H1 (cell line): ENCODE results near the gene NDC80. TPM values are rescaled to one million over a fixed set of nuclear protein-coding genes. Genes with fewer than 3 reads are reported as not detected.

Experiments
- CTCF ChIA-PET: fragments of 300-600 bp; sonication (Branson Sonifier 250); formaldehyde crosslinking; loops from one replicate; lab custom pipeline; 2021; ENCODE audit not compliant: partially characterized antibody; lab: Charles Lee
- POLR2A ChIA-PET: fragments of 300-600 bp; sonication (Branson Sonifier 250); formaldehyde crosslinking; loops from one replicate; lab custom pipeline; 2021; ENCODE audit warnings: inconsistent platforms; ENCODE audit not compliant: partially characterized antibody; lab: Charles Lee
- DNase-seq, 2 experiments: peaks; one replicate each; pipeline versions ENCODE4 v3.0.0 to v3.0.0-alpha.2; 2010 to 2022; ENCODE audit warnings: low spot score in 2 of 2, low read depth in 1 of 2, mixed read lengths in 1 of 2
- FAIRE-seq: peaks from 2 replicates; lab custom pipeline; 2011; peaks lifted over from hg19 to GRCh38; lab: Jason Lieb, UNC
- H2AFZ ChIP-seq: 2 replicates; pipeline ENCODE4 v1.8.1; 2012; ENCODE audit warnings: low read length, inconsistent platforms
- H2AK5ac ChIP-seq: 2 replicates; pipeline ENCODE4 v1.6.1; 2013; ENCODE audit warnings: low read depth, low read length
- H2BK120ac ChIP-seq: replicated peaks from 2 replicates; pipeline ENCODE3; 2013; ENCODE audit warnings: low read depth, low read length, inconsistent platforms
- H2BK12ac ChIP-seq: 2 replicates; pipeline ENCODE4 v1.6.1; 2013; ENCODE audit warnings: low read depth, low read length
- H2BK15ac ChIP-seq: 2 replicates; pipeline ENCODE4 v1.6.1; 2013; ENCODE audit warnings: low read length
- H2BK20ac ChIP-seq: 2 replicates; pipeline ENCODE4 v1.6.1; 2013; ENCODE audit warnings: low read length
- H2BK5ac ChIP-seq: 2 replicates; pipeline ENCODE4 v1.6.1; 2013; ENCODE audit warnings: low read depth, low read length
- H3K14ac ChIP-seq: 2 replicates; pipeline ENCODE4 v1.6.1; 2013; ENCODE audit warnings: inconsistent platforms; ENCODE audit not compliant: insufficient read length
- H3K18ac ChIP-seq: 2 replicates; pipeline ENCODE4 v1.6.1; 2013; ENCODE audit warnings: low read length; ENCODE audit errors: extremely low read depth
- H3K23ac ChIP-seq: 2 replicates; pipeline ENCODE4 v1.6.1; 2013; ENCODE audit warnings: inconsistent platforms; ENCODE audit not compliant: insufficient read length
- H3K23me2 ChIP-seq: 2 replicates; pipeline ENCODE4 v1.6.1; 2013; ENCODE audit warnings: low read depth, low read length
- H3K27ac ChIP-seq: 2 replicates; pipeline ENCODE4 v1.6.1; 2011; ENCODE audit warnings: low read depth, low read length, inconsistent platforms
- H3K27me3 ChIP-seq, 4 experiments: replicated peaks in 1 of 4; 1 replicate in 1 of 4; 2 replicates in 3 of 4; pipeline versions ENCODE4 v1.6.1 to v1.8.1; 2011 to 2013; ENCODE audit warnings: low read length in 3 of 4, mild to moderate bottlenecking in 3 of 4, inconsistent platforms in 2 of 4, mixed read lengths in 2 of 4, moderate library complexity in 1 of 4; ENCODE audit not compliant: control insufficient read depth in 3 of 4, insufficient read depth in 3 of 4; ENCODE audit errors: extremely low read depth in 1 of 4
- H3K36me3 ChIP-seq, 4 experiments: 2 replicates each; pipeline versions ENCODE4 v1.6.1 to v1.8.1; 2011 to 2013; ENCODE audit warnings: mild to moderate bottlenecking in 4 of 4, low read length in 3 of 4, moderate library complexity in 2 of 4, control low read depth in 1 of 4, inconsistent platforms in 1 of 4; ENCODE audit not compliant: insufficient read depth in 4 of 4, control insufficient read depth in 2 of 4
- H3K4ac ChIP-seq: replicated peaks from 2 replicates; pipeline ENCODE3; 2013; ENCODE audit warnings: low read length, low read depth, mixed read lengths, inconsistent platforms; ENCODE audit not compliant: insufficient read length
- H3K4me1 ChIP-seq, 4 experiments: replicated peaks in 1 of 4; 1 replicate in 1 of 4; 2 replicates in 3 of 4; pipeline versions ENCODE4 v1.6.1 to v1.8.1; 2011 to 2013; ENCODE audit warnings: low read length in 3 of 4, inconsistent platforms in 2 of 4, mixed read lengths in 1 of 4; ENCODE audit not compliant: insufficient read depth in 4 of 4, control insufficient read depth in 3 of 4
- H3K4me2 ChIP-seq, 2 experiments: 2 replicates each; pipeline versions ENCODE4 v1.6.1 to v1.8.1; 2011 to 2013; ENCODE audit warnings: low read depth in 2 of 2, low read length in 2 of 2, control low read depth in 1 of 2, inconsistent platforms in 1 of 2, mild to moderate bottlenecking in 1 of 2; ENCODE audit not compliant: insufficient read depth in 1 of 2
- H3K4me3 ChIP-seq, 4 experiments: fragments of 200-600, 300-600 bp in 1 of 4; sonication (generic), shearing (Covaris generic), sonication (Bioruptor Twin) in 1 of 4; 2 replicates each; pipeline versions ENCODE4 v1.5.1 to v1.8.1; 2011 to 2016; ENCODE audit warnings: low read length in 4 of 4, low read depth in 3 of 4, control low read depth in 2 of 4, inconsistent platforms in 2 of 4, mild to moderate bottlenecking in 2 of 4, mixed read lengths in 1 of 4, moderate library complexity in 1 of 4; ENCODE audit not compliant: insufficient read depth in 2 of 4; ENCODE audit errors: extremely low read depth in 1 of 4
- H3K56ac ChIP-seq: replicated peaks from 2 replicates; pipeline ENCODE3; 2013; ENCODE audit warnings: low read depth, mild to moderate bottlenecking, mixed read lengths, low read length, inconsistent platforms; ENCODE audit not compliant: insufficient read length
- H3K79me1 ChIP-seq: 2 replicates; pipeline ENCODE4 v1.6.1; 2013; ENCODE audit warnings: low read depth, low read length, control low read depth
- H3K79me2 ChIP-seq, 2 experiments: 2 replicates each; pipeline versions ENCODE4 v1.6.1 to v1.8.1; 2012 to 2013; ENCODE audit warnings: low read length in 2 of 2, mild to moderate bottlenecking in 2 of 2, inconsistent platforms in 1 of 2; ENCODE audit not compliant: insufficient read depth in 2 of 2, control insufficient read depth in 1 of 2
- H3K9ac ChIP-seq, 4 experiments: replicated peaks in 1 of 4; 1 replicate in 1 of 4; 2 replicates in 3 of 4; pipeline versions ENCODE4 v1.6.1 to v1.8.1; 2011 to 2013; ENCODE audit warnings: low read depth in 3 of 4, low read length in 3 of 4, control low read depth in 2 of 4, mild to moderate bottlenecking in 2 of 4, moderate library complexity in 2 of 4, inconsistent platforms in 1 of 4; ENCODE audit errors: extremely low read depth in 1 of 4
- H3K9me3 ChIP-seq, 2 experiments: 2 replicates each; pipeline versions ENCODE4 v1.6.1 to v1.8.1; 2012 to 2013; ENCODE audit warnings: mild to moderate bottlenecking in 2 of 2, moderate library complexity in 2 of 2, control low read depth in 1 of 2, inconsistent platforms in 1 of 2, low read depth in 1 of 2, low read length in 1 of 2, mixed read lengths in 1 of 2; ENCODE audit not compliant: insufficient read depth in 2 of 2
- H4K20me1 ChIP-seq, 2 experiments: replicated peaks in 1 of 2; 2 replicates each; pipeline versions ENCODE3 to v1.8.1; 2011 to 2013; ENCODE audit warnings: inconsistent platforms in 2 of 2, low read length in 2 of 2, mild to moderate bottlenecking in 1 of 2; ENCODE audit not compliant: insufficient read depth in 2 of 2, control insufficient read depth in 1 of 2
- H4K5ac ChIP-seq: 2 replicates; pipeline ENCODE4 v1.6.1; 2013; ENCODE audit warnings: low read length, low read depth, mixed read lengths, inconsistent platforms; ENCODE audit not compliant: insufficient read length
- H4K8ac ChIP-seq: 2 replicates; pipeline ENCODE4 v1.8.0; 2013; ENCODE audit warnings: mild to moderate bottlenecking, moderate library complexity, low read length, inconsistent platforms; ENCODE audit not compliant: insufficient read depth; ENCODE audit errors: extremely low read depth
- H4K91ac ChIP-seq: replicated peaks from 2 replicates; pipeline ENCODE3; 2013; ENCODE audit warnings: low read length, mixed read lengths, inconsistent platforms; ENCODE audit not compliant: insufficient read length
- EGR1 ChIP-seq: IDR thresholded peaks from 2 replicates; pipeline ENCODE4 v1.6.1; 2011; ENCODE audit warnings: low read depth, low read length, borderline replicate concordance
- EP300 ChIP-seq, 2 experiments: IDR thresholded peaks; 1 replicate in 1 of 2; 2 replicates in 1 of 2; pipeline ENCODE4 v1.6.1; 2011 to 2012; ENCODE audit warnings: low read depth in 2 of 2, low read length in 2 of 2, mild to moderate bottlenecking in 2 of 2, borderline replicate concordance in 1 of 2, inconsistent platforms in 1 of 2, moderate library complexity in 1 of 2
- FOSL1 ChIP-seq: IDR thresholded peaks from 2 replicates; pipeline ENCODE4 v1.6.1; 2011; ENCODE audit warnings: mild to moderate bottlenecking, low read depth, low read length, moderate library complexity; ENCODE audit not compliant: insufficient read depth
- HDAC2 ChIP-seq, 2 experiments: fragments of 300-600 bp in 1 of 2; sonication (generic) in 1 of 2; IDR thresholded peaks; 2 replicates each; pipeline ENCODE4 v1.6.1; 2011 to 2012; ENCODE audit warnings: low read depth in 2 of 2, low read length in 2 of 2, mild to moderate bottlenecking in 2 of 2, moderate library complexity in 2 of 2, borderline replicate concordance in 1 of 2, inconsistent platforms in 1 of 2
- HDAC6 ChIP-seq: IDR thresholded peaks from one replicate; pipeline ENCODE4 v1.7.1; 2012; ENCODE audit warnings: low read depth, mild to moderate bottlenecking, inconsistent platforms, low read length, moderate library complexity
- JUND ChIP-seq: IDR thresholded peaks from 2 replicates; pipeline ENCODE4 v1.6.1; 2011; ENCODE audit warnings: mild to moderate bottlenecking, improper control_type of control experiment, low read length
- KDM1A ChIP-seq: fragments of 200-600, 300-600 bp; sonication (generic); IDR thresholded peaks from 2 replicates; pipeline ENCODE4 v1.7.1; 2016; ENCODE audit warnings: mild to moderate bottlenecking, low read length, borderline replicate concordance
- KDM4A ChIP-seq: IDR thresholded peaks from one replicate; pipeline ENCODE4 v1.7.1; 2012; ENCODE audit warnings: low read depth, mild to moderate bottlenecking, moderate library complexity, low read length, inconsistent platforms; ENCODE audit not compliant: severe bottlenecking
- MAFK ChIP-seq: IDR thresholded peaks from 2 replicates; pipeline ENCODE4 v1.6.1; 2012; ENCODE audit warnings: low read depth, mild to moderate bottlenecking, improper control_type of control experiment, low read length
- NANOG ChIP-seq: IDR thresholded peaks from 2 replicates; pipeline ENCODE4 v1.6.1; 2011; ENCODE audit warnings: low read length, low read depth, mild to moderate bottlenecking, inconsistent platforms; ENCODE audit not compliant: insufficient read depth, poor library complexity, severe bottlenecking
- SIN3A ChIP-seq, 2 experiments: IDR thresholded peaks in 1 of 2; conservative IDR thresholded peaks in 1 of 2; 2 replicates each; pipeline ENCODE4 v1.6.1; 2011 to 2012; ENCODE audit warnings: low read length in 2 of 2, improper control_type of control experiment in 1 of 2, low read depth in 1 of 2, mild to moderate bottlenecking in 1 of 2
- SIRT6 ChIP-seq: IDR thresholded peaks from one replicate; pipeline ENCODE4 v1.7.1; 2012; ENCODE audit warnings: low read length, inconsistent platforms
- SUZ12 ChIP-seq: fragments of 200-600 bp; sonication (generic); IDR thresholded peaks from 2 replicates; pipeline ENCODE4 v1.6.1; 2012; ENCODE audit warnings: mild to moderate bottlenecking, inconsistent platforms, low read length, moderate library complexity, mixed read lengths
- TCF12 ChIP-seq: IDR thresholded peaks from 2 replicates; pipeline ENCODE4 v1.6.1; 2011; ENCODE audit warnings: low read depth, mild to moderate bottlenecking, low read length
- WGBS, 2 experiments: shearing (Covaris generic) in 1 of 2; methylation state at CpG; one replicate each; pipeline versions ENCODE4 v1.1.6 to v1.1.7; 2013 to 2015; ENCODE audit warnings: low lambda C conversion rate in 2 of 2, mixed read lengths in 2 of 2, inconsistent platforms in 1 of 2, low coverage in 1 of 2, missing lambda C conversion rate in 1 of 2; ENCODE audit not compliant: insufficient replicate concordance in 2 of 2, insufficient coverage in 1 of 2, insufficient read length in 1 of 2; ENCODE audit errors: extremely low coverage in 1 of 2, missing lambda C conversion rate in 1 of 2; 5-methylcytosine and 5-hydroxymethylcytosine counted together
- polyA plus RNA-seq, 7 experiments: library from polyadenylated mRNA; depleted of rRNA in 3 of 7; stranded (reverse) in 5 of 7; unstranded in 2 of 7; fragments of >200 nt in 5 of 7; fragments of 200-250 nt in 2 of 7; gene quantifications; 1 replicate in 5 of 7; 2 replicates in 1 of 7; 4 replicates in 1 of 7; pipeline versions ENCODE4 v1.2.1 to v1.2.3, GENCODE V29; 2011 to 2013; ENCODE audit warnings: missing spikeins in 2 of 7, mixed read lengths in 2 of 7
- total RNA-seq: library from RNA; stranded (reverse); fragmentation: NEBNext Ultra II Directional; extraction: Animal tissue kit (Norgen Biotek cat#: 25700); gene quantifications from 2 replicates; pipeline ENCODE4 v1.2.1, GENCODE V29; 2021

The NDC80 gene
- total and polyA plus RNA-seq, 2 of the 8 experiments (the other 6 are each of a cell fraction or from before 2014, with no cell fraction given), result 11.0 to 45.0 TPM

DNA sequence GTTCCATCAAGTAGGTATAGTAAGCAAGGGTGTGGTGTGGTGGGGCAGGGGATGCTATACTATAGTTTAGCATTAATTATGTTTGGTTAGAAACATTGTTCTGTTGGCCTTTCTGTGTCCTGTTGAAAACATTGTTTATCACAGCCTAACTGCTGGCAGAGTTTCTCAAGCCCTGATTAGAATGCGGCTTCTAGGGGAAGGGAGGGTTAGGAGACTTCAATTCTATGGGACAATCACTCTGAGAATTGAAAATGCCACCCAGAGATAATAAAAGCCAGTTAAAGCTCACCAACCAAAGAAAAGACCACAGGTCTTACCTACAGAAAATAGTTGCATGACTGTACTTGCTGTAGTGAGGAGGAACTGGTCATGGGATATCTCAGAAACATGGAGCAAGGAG is 64.2 kb downstream of the NDC80 start:
- 100% methylated on average over 1 of the region's 1 CpG; no CpG with 5 or more reads in 1 of the 2 experiments for WGBS, 2 experiments
- Histone ChIP-seq H3K4me3 (no peak overlapping the region), H3K18ac (no peak overlapping the region), H3K23me2 (no peaks in the 10 kb centered on the region), H3K4ac (no peak overlapping the region), H4K20me1 (no peaks in the 10 kb centered on the region), H3K14ac (no peak overlapping the region), H2BK12ac (no peak overlapping the region), H3K56ac (no peak overlapping the region), H3K9me3 (no peaks in the 10 kb centered on the region; a peak in 1 of 4 replicates), H2BK20ac (no peak overlapping the region), H2AK5ac (no peak overlapping the region), H3K27me3 (no peaks in the 10 kb centered on the region), H3K4me2 (no peak overlapping the region), H3K23ac (no peak overlapping the region), H2AFZ (no peak overlapping the region), H4K8ac (no peak overlapping the region), H4K91ac (no peak overlapping the region), H2BK120ac (no peak overlapping the region), H3K79me1 (no peaks in the 10 kb centered on the region), H3K4me1 (no peaks in the 10 kb centered on the region), H2BK5ac (no peak overlapping the region), H4K5ac (no peak overlapping the region), H3K79me2 (no peaks in the 10 kb centered on the region), H3K27ac (no peak overlapping the region), H3K36me3 (no peaks in the 10 kb centered on the region), H2BK15ac (no peak overlapping the region), H3K9ac (no peak overlapping the region)
- FAIRE-seq (no peak), DNase-seq (no peak)
- ChIA-PET CTCF (interaction anchor here (0.6 kb wide), 1 partner anchor 188 kb away, joined by 3 read pairs; no protein-coding TSS in a partner anchor), POLR2A (no interaction called here)
- TF ChIP-seq HDAC2 (IDR thresholded peaks at IDR 0.05; ENCODE audit: borderline replicate concordance in 1 of 2, low read depth in 2 of 2, low read length in 2 of 2) (no peak), KDM1A (no peak), SUZ12 (no peak), HDAC6 (no peak), SIRT6 (no peak), JUND (no peak), NANOG (no peak), TCF12 (no peak), KDM4A (no peak), MAFK (no peak), SIN3A (conservative IDR thresholded peaks at IDR 0.05 in 1 of 2, IDR thresholded peaks at IDR 0.05 in 1 of 2; ENCODE audit: low read depth in 1 of 2, low read length in 2 of 2) (no peak), EP300 (IDR thresholded peaks at IDR 0.05; ENCODE audit: borderline replicate concordance in 1 of 2, low read depth in 2 of 2, low read length in 2 of 2) (no peak), EGR1 (no peak), FOSL1 (no peak)
